Muscle layer of colon (tissue), 2 donors: ENCODE data around the gene TINCR.
"Not testable (repeated sequence)": the region's sequence is repeated elsewhere in the genome, so short reads cannot be mapped to it uniquely, and the experiment has no call there.

Source experiments
- H3K27ac ChIP-seq: one replicate; pipeline ENCODE4 v1.7.0; 2013; ENCODE audit warnings: low read depth, mild to moderate bottlenecking, low read length, moderate library complexity
- H3K27me3 ChIP-seq, 2 donors: one replicate each; pipeline ENCODE4 v1.7.0; 2013; ENCODE audit warnings: low read length in 2 of 2, mild to moderate bottlenecking in 2 of 2; ENCODE audit not compliant: insufficient read depth in 2 of 2, control insufficient read depth in 1 of 2
- H3K36me3 ChIP-seq: one replicate; pipeline ENCODE4 v1.7.0; 2013; ENCODE audit warnings: mild to moderate bottlenecking, low read length; ENCODE audit not compliant: insufficient read depth
- H3K4me1 ChIP-seq: one replicate; pipeline ENCODE4 v1.7.0; 2013; ENCODE audit warnings: mild to moderate bottlenecking, low read length; ENCODE audit not compliant: insufficient read depth
- H3K4me3 ChIP-seq, 2 donors: one replicate each; pipeline ENCODE4 v1.7.0; 2013; ENCODE audit warnings: low read length in 2 of 2, low read depth in 1 of 2, mild to moderate bottlenecking in 1 of 2, moderate library complexity in 1 of 2
- H3K9ac ChIP-seq: one replicate; pipeline ENCODE4 v1.7.0; 2013; ENCODE audit warnings: low read length
- H3K9me3 ChIP-seq: one replicate; pipeline ENCODE4 v1.7.0; 2013; ENCODE audit warnings: mild to moderate bottlenecking, low read length
- donor health status: abdominal sarcoma.
- donor health status: Adenocarcinoma of cecum.

Gene TINCR

GRCh38 chr19:5547881-5548280 lies 19.9 kb downstream of the TINCR start:
- Histone ChIP-seq H3K27me3 (no peaks in the 10 kb centered on the region), H3K9ac (no peak overlapping the region), H3K4me3 (no peak overlapping the region), H3K36me3 (no peaks in the 10 kb centered on the region), H3K27ac (no peak overlapping the region), H3K9me3 (no peaks in the 10 kb centered on the region), H3K4me1 (no peaks in the 10 kb centered on the region)

GRCh38 chr19:5545984-5546383 lies 21.8 kb downstream of the TINCR start:
- H3K4me1 ChIP-seq: no peaks in the 10 kb centered on the region
- H3K27ac ChIP-seq: no peak overlapping the region
- H3K36me3 ChIP-seq: no peaks in the 10 kb centered on the region
- H3K27me3 ChIP-seq: no peaks in the 10 kb centered on the region
- H3K9me3 ChIP-seq: no peaks in the 10 kb centered on the region
- H3K4me3 ChIP-seq: no peak overlapping the region
- H3K9ac ChIP-seq: no peak overlapping the region

GRCh38 chr19:5545051-5545450 lies 22.7 kb downstream of the TINCR start:
- H3K9ac ChIP-seq: no peak overlapping the region
- no peak overlapping the region for H3K27ac ChIP-seq
- H3K27me3 ChIP-seq: no peaks in the 10 kb centered on the region
- no peaks in the 10 kb centered on the region for H3K9me3 ChIP-seq
- no peak overlapping the region for H3K4me3 ChIP-seq
- H3K36me3 ChIP-seq: no peaks in the 10 kb centered on the region
- H3K4me1 ChIP-seq: no peaks in the 10 kb centered on the region

GRCh38 chr19:5542665-5543064 lies 25.1 kb downstream of the TINCR start:
- no peaks in the 10 kb centered on the region for H3K4me1 ChIP-seq
- no peaks in the 10 kb centered on the region for H3K9me3 ChIP-seq
- H3K4me3 ChIP-seq: no peak overlapping the region
- H3K9ac ChIP-seq: no peak overlapping the region
- no peaks in the 10 kb centered on the region for H3K36me3 ChIP-seq
- no peaks in the 10 kb centered on the region for H3K27me3 ChIP-seq
- no peak overlapping the region for H3K27ac ChIP-seq

GRCh38 chr19:5541456-5541855 lies 26.3 kb downstream of the TINCR start:
- Histone ChIP-seq H3K9ac (no peak overlapping the region), H3K4me3 (no peak overlapping the region), H3K36me3 (no peaks in the 10 kb centered on the region), H3K27me3 (peaks cover 0 to 6% of the 10 kb centered on the region in 2 donors), H3K27ac (no peak overlapping the region), H3K9me3 (no peaks in the 10 kb centered on the region), H3K4me1 (no peaks in the 10 kb centered on the region)

GRCh38 chr19:5540208-5540607 lies 27.5 kb downstream of the TINCR start:
- Histone ChIP-seq H3K9me3 (peaks cover under 1% of the 10 kb centered on the region), H3K27ac (no peak overlapping the region), H3K4me3 (no peak overlapping the region), H3K36me3 (no peaks in the 10 kb centered on the region), H3K27me3 (peaks cover 0 to 16% of the 10 kb centered on the region in 2 donors), H3K4me1 (no peaks in the 10 kb centered on the region), H3K9ac (no peak overlapping the region)

GRCh38 chr19:5537870-5538269 lies 29.9 kb downstream of the TINCR start:
- no peak overlapping the region for H3K9ac ChIP-seq
- no peaks in the 10 kb centered on the region for H3K4me1 ChIP-seq
- H3K27me3 ChIP-seq: peaks cover 0 to 16% of the 10 kb centered on the region in 2 donors
- no peak overlapping the region for H3K4me3 ChIP-seq
- H3K27ac ChIP-seq: no peak overlapping the region
- H3K9me3 ChIP-seq: peaks cover 10% of the 10 kb centered on the region
- H3K36me3 ChIP-seq: no peaks in the 10 kb centered on the region

- Histone ChIP-seq H3K27me3 (peaks cover 0 to 16% of the 10 kb centered on the region in 2 donors), H3K9me3 (peaks cover 10% of the 10 kb centered on the region)
- H3K36me3 ChIP-seq, H3K4me1 ChIP-seq, H3K27ac ChIP-seq, H3K9ac ChIP-seq, H3K4me3 ChIP-seq: not testable (repeated sequence)
Measured at GRCh38 chr19:5536982-5537579, 30.7 kb downstream of the TINCR start.

- Histone ChIP-seq H3K36me3 (no peaks in the 10 kb centered on the region), H3K4me3 (no peak overlapping the region), H3K9me3 (peaks cover 10% of the 10 kb centered on the region), H3K27ac (no peak overlapping the region), H3K27me3 (peaks cover 0 to 16% of the 10 kb centered on the region in 2 donors), H3K4me1 (no peaks in the 10 kb centered on the region), H3K9ac (no peak overlapping the region)
Measured at GRCh38 chr19:5536337-5536894, 31.3 kb downstream of the TINCR start.

GRCh38 chr19:5534787-5535586 lies 32.8 kb downstream of the TINCR start:
- H3K36me3 ChIP-seq: no peaks in the 10 kb centered on the region

GRCh38 chr19:5533257-5533656 lies 34.5 kb downstream of the TINCR start:
- no peaks in the 10 kb centered on the region for H3K36me3 ChIP-seq
- H3K27ac ChIP-seq: no peak overlapping the region
- peaks cover 10% of the 10 kb centered on the region for H3K9me3 ChIP-seq
- H3K4me3 ChIP-seq: no peak overlapping the region
- H3K4me1 ChIP-seq: no peaks in the 10 kb centered on the region
- H3K27me3 ChIP-seq: peaks cover 0 to 16% of the 10 kb centered on the region in 2 donors
- H3K9ac ChIP-seq: no peak overlapping the region

More at GRCh38 chr19:5534787-5535586, 32.8 kb downstream of the TINCR start:
- Histone ChIP-seq H3K27ac (no peak overlapping the region), H3K9ac (no peak overlapping the region), H3K4me3 (no peak overlapping the region), H3K27me3 (peaks cover 0 to 16% of the 10 kb centered on the region in 2 donors), H3K4me1 (no peaks in the 10 kb centered on the region), H3K9me3 (peaks cover 10% of the 10 kb centered on the region)
